Amygdala (tissue), 56 donors: ENCODE results near the gene ART5.
"Not testable (repeated sequence)": the region's sequence is repeated elsewhere in the genome, so short reads cannot be mapped to it uniquely, and the experiment has no call there.

Experiments used
- DNase-seq, 56 donors: peaks; one replicate each; lab custom pipeline; 2025; lab: John Stamatoyannopoulos, UW

Gene ART5

DNA sequence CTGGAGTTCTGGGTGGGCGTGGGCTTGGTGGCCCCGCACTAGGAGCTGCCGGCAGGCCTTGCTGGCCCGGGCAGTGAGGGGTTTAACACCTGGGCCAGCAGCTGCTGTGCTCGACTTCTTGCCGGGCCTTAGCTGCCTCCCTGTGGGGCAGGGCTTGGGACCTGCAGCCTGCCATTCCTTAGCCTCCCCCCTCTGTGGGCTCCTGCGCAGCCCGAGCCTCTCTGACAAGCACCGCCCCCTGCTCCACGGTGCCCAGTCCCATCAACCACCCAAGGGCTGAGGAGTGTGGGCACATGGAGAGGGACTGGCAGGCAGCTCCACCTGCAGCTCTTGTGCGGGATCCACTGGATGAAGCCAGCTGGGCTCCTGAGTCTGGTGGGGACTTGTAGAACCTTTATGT, 53.0 kb downstream of the ART5 start:
- DNase-seq: not testable (repeated sequence)
